Suppressor macrophage treated with lipopolysaccharide for 1 hour (primary cell): Measurements from ENCODE around the gene KRT77.
"Not testable (repeated sequence)": the region's sequence is repeated elsewhere in the genome, so short reads cannot be mapped to it uniquely, and the experiment has no call there.

ENCODE experiments used
- DNase-seq, 3 donors: peaks; one replicate each; pipeline ENCODE4 v3.0.0-alpha.2; 2020 to 2022

The KRT77 gene

DNA sequence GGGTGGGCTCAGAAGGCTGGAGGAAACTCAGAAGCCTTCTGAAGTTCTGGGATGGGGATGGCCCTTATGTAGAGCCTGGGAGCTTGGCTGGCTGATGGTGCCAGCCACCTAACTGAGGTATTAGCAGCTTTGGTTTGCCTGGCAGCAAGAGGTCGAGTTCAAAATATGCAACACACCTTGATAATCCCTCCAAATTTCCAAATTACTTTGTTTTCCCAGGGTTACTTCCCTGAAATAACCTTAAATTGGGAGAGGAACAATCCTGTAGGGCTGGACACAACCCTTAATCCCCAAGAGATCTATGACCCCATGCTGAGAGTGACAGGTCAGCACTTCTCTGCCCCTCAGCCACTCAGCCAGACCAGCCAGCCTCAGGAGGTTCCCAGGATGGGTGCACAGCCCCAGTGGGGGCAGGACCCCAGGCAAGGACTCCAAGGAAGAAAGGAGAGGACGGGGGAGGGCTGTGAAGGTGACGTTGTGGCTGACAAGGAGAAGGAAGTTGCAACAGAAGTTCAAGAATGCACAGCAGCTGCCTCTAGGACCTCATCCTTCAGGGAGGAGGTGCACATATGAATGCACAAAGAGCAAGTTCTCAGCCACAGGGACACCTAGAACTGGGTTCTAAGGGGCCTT, 18.6 kb upstream of the KRT77 start:
- no peak for DNase-seq

DNA sequence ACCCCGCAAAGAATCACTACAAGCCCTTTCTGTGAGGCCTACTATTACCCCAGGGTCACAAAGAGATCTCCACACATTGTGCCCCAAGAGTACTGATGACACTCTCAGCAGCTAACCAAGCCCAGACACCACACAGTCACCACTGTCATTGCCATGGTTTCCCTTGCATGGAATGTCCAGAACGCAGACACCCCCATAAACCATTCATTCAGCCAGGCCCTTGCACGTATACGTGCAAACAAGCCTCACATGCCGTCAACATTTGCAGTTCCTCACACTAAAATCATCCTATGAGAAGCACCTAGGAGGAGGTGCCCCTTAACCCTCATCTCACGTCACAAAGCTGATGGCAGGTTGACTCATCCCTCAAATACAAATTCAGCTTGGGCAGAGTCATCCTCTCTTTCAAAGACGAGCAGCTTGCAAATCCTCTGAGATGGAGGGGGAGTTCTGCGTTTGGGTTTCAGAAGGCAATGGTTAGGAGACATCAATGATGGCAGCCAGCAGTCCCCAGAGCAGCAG, 17.1 kb upstream of the KRT77 start:
- no peak for DNase-seq

DNA sequence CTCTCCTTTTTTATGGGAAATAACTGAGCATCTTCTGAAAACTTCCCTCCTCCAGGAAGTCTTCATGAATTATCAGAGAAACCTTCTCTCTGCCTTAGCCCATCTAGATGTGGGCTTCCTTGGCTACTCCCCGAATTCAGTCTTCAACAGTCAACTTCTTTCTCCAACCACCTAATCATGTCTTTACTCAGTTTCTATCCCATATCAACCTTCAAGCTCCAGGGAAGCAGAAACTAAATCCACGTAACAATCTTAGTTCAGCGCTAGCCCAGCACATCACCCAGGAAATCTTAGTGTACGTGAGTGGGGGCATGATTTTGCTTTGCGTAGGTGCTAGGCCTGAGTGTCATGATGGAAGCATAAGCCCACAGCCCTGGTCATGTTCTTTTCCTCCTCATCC, 12.7 kb upstream of the KRT77 start:
- DNase-seq: no peak

DNA sequence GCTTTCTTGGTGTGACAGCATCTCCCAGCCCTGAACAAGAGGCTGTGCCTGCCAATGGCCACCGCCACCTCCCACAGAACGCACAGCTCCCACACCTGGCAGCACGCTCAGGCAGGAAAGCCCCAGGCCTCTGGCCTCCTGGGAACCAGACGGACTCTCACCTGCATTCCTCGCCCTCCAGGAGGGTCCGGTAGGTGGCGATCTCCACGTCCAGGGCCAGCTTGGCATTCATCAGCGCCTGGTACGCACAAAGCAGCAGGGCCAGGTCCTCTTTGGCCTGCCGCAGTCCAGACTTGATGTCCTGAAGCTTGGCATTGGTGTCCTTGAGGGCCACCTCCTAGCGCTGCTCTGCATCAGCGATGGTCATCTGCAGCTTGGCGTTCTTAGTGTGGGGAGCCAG, 12.1 kb upstream of the KRT77 start:
- DNase-seq: no peak

DNA sequence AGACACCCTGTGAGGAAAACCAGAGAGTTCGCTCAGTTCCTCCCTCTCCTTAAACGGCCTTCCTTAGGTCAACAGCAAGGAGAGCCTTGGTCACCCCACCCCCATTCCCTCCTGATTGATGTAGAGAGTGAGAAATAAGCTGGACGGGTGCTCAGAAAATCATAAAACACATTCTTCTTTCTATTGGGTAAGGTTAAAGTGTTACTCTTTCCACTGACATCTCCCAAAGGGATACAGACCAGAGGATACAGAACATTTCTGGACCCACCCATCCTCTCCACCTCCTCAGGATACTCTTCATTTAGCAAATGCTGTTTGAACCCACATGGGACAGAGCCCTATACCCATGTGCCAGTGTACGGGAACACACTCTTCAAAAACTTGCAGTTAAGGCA, 11.6 kb upstream of the KRT77 start:
- no peak for DNase-seq

DNA sequence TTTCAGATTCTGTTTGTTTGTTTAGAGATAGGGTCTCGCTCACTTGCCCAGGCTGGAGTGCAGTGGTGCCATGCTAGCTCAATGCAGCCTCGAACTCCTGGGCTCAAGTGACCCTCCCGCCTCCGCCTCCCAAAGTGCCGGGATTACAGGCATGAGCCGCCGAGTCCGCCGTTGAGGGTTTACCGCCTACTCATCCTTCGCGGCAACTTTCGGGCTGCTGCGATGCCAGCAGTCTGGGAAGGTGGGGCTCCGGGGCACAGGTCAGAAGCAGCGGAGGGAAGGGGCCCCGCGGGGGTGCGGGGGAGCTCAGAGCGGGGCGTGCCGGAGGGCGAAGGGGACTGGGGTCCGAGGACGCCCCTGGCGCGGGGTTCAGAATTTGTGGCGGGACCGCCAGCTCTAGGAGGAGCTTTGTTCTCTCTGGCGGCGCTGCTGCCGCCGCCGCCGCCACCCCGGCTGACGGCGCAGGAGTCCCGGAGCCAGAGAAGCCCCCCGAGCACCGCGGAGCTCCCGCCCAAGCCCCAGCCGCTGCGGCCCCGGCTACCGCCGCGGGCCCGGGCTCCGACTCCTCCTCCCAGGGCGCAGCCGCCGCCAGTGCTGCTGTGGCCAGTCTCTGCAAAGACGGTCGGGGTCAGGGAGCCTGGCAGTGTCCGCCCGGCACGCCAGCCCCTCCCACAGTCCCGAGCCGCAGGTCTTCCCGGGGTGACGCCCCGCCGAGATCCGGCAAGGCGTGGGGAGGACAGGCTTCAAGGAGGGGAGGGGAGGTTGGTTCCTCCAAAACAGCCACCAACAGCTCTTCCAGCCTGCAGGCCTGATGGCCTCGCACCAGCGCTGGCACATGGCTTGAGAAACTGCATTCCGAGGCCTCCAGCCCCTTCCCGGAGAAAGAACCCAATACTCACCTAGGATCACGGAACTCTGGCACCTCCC, 10.9 kb upstream of the KRT77 start:
- DNase-seq: peak in 2 of 3 donors; percentile 14 to 20

DNA sequence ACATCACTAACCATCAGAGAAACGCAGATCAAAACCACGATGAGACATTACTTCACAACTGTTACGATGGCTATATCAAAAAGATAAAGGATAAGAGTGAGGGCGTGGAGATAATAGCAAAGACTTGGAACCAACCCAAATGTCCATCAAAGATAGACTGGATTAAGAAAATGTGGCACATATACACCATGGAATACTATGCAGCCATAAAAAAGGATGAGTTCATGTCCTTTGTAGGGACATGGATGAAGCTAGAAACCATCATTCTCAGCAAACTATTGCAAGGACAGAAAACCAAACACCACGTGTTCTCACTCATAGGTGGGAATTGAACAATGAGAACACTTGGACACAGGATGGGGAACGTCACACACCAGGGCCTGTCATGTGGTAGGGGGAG, 8.8 kb upstream of the KRT77 start:
- not testable (repeated sequence) for DNase-seq

DNA sequence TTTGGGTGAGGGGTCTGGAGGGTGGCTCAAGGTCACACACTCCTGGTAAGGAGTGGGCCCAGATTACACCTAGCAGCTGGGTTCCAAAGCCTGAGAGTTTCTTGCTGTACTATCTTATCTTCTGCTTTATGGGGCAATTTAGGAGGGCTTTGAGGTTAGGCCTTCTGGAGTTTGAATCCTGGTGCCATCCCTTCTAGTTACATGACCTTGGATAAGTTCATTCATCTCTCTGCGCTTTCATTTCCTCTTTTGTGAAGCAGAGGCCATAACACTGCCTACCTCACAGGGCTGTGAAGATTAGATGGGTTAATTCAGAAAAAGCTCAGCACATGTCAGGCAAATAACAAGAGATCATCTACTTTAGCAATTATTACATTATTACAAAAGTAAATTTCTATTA, 7.4 kb upstream of the KRT77 start:
- DNase-seq: peak; percentile 30 to 42 (median 41)

DNA sequence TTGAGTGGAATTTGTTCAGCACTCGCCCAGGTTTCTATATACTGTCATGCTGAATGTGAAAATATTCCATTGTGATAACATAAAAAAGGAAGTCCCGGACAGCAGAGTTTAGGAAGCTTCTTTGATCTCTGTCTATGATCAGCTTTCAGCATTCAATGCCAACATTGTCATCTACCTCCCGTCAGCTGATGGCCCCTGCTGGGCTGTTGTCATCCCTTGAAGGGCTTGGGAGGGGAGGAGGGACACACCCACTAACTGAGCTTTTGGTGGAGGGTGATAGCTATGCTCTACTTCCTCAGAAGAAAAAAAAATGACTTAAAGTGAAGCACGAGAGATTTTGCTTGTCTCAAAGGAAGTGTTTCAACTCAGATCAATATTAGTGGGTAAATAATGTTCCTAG, 4.7 kb upstream of the KRT77 start:
- no peak for DNase-seq

DNA sequence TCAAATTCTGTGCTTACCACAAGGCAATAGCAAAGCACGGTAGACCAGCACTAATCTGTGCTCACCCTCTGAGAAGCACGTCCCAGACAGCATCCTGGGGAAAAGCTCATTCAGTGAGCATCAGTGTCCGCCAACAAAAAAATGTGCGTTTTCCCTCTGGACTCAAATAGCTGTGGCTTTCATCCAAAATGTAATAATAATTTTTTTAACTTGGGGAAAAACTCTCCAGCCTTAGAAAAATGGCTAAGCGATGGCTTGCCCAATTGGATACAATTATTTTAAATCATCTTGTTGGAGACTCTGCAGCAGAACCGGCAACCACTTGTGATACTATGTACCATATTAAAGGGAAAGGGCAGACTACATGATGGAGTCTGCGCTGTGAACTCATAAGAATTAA, 1.1 kb upstream of the KRT77 start:
- DNase-seq: no peak

DNA sequence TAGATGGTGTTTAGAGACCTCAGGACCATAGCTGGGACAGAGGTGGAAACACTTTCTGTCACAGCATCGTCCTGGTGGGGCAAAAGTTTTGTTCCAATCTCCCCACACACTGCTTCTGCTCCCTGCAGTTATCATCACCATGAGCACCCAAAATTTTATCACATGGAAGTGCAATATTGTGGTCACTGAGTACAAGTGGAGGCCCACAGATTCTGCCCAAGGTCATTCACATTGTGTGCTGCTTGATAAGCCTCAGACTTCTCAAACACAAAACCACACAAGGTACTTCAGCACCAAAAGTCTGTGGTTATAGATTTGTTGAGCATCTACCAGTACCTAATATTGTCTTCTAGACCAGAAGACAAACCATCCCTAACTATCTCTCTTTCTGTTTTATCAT, 554 bp upstream of the KRT77 start:
- DNase-seq: no peak

DNA sequence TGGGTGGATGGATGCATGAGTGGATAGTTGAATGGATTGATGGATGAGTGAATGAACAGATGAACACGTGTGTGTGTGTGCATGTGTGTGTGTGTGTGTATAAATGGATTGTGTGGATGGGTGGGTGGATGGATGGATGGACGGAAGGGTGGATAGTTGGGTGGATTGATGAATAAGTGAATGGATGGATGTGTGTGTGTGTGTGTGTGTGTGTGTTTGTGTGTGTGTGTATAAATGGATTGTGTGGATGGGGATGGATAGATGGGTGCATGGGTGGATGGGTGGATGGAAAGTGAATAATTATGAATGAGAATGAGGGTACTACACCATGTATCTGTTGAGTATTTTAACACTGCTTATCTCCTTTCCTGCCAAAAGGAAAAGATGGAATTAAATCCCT, 986 bp downstream of the KRT77 start:
- no peak for DNase-seq

DNA sequence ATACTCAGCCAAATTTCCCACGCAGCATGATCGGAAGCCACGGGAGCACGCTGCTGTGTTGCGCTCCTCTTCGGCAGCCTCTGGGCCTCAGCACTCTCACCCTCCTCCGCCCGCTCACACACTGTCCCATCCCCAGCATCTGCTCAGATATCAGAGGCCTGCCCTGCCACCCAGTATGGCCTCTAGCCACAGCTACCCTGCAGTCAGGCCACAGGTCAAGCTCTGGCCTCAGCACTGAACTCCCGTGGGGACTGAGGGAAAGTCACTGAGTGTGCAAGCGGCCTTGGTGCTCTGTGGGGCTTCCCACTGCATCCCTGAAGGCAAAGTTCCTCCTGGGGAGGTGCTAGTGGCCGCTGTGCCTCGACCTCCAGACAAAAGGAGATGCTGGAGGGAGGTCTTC, 2.0 kb downstream of the KRT77 start:
- no peak for DNase-seq

DNA sequence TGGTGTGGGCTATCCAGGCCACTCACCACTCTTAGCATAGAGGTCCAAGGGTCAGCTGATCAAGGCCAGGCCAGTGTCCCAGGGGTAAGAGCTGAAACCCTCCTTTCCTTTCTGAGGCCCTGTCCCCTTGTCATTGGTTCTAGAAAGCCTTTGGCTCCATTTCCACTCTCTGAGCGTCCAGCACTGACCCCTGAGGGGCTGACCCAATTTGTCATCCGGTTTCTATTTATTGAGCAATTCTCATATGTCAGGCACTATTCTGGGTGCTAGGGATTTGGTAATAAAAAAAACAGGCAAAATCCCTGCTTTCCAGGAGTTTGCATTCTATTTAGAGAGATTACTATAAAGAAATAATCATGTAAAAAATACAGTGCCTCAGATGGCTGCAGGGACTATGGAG, 3.4 kb downstream of the KRT77 start:
- no peak for DNase-seq

DNA sequence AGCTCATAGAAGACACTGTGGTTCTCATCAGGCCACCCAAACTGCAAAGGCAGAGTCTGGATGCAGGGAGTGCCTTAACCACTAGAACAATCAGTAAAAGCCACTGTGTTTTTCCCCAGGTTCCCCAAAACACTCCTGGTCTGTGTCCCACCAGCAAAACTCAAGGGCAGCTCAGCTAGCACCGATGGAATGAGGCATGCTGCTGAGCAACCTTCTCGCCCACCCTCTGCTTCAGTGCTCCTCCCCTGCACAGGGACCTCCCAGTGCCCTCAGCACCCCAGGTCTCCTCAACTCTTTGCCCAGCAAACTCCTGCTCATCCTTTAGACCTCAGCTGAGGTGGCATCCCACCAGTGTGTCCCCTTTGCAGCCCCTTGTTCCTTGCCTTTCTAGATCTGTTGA, 4.0 kb downstream of the KRT77 start:
- DNase-seq: no peak

DNA sequence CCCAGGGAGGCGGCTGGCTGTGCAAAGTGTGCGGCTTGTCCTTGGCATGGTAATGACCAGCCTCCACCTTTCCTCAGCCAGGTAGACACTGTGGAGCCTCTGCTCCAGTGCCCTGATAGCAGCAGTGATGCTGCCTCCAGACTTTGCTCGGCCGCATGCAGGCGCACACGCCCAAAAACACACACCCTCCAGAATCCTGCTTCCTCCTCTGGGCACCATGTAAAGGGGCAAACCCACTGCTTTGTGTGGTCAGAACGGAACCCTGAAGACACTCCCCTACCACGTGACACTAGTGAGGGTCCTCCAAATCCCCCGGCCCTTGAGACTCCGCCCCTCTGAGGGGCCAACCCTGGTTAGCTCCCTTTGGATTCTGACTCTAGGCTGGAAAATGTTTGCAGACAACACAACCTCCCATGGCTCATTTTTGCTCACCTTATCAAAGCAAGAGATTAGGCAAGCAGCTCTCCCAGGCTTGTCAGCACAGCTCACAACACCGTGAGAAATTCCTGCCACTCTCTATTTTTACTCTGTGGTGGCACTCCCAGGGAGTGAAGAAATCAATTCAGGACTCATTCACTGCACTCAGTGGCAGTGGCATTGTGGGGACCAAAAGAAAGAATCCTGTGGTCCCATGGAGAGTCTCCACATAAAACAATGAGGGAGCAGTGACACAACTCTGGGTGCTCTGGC, 4.5 kb downstream of the KRT77 start:
- no peak for DNase-seq

DNA sequence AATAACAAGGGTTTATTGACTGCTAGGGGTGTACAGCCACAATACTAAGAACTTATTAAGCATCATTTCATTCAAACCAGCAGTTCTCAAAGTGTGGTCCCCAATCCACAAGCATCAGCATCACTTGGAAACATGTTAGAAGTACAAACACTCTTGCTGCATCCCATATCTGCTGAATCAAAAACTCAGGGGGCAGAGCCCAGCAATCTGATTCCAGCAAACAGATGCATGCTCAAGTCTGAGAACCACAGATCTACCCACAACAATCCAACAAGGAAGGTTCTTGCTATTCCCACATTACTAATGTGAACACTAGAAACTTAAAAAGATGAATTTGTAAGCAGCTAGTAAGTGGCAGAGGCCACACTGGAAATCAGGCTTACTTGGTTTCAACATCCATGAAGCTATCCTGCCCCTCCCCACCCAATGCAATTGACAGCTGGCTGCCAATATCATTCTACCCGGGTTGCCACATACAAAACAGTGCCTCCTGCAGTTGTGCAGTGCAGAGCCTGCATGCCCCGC, 6.2 kb downstream of the KRT77 start:
- DNase-seq: no peak

DNA sequence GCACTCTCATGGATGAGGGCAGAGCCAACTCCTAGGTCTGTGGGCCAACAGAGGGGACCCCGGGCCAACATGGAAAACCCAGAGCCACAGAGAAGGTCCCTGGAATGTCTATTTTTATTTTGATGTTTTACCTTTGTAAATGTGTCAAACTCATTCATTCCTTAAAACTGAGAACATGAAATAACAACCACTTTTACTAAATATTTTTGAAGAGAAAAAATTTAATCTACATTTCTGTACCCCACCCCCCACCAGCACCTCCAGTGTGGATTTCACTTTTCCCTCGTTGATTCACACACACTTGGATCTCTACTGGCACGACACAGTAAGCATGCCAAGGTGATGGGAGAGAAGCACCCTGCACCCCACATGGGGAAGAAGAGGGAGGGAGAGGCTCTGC, 6.7 kb downstream of the KRT77 start:
- no peak for DNase-seq

DNA sequence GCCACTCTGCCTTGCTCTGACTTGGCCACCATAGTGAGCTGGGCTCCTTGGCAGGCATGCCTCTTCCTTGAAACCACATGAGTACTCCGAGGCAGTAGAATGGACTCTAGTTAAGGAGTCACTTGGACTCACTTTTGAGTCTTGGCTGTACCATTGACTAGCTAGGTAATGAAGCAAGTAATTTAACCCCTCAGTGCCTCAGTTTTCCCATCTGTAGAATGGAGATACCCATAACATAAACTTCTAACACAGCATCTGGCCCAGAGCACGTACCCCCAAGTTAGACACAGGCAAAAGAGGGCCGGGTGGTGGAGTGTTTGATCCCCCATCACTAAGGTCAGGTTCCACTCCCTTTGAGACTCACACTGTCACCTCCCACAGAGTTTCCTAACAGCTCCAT, 8.3 kb downstream of the KRT77 start:
- no peak for DNase-seq

DNA sequence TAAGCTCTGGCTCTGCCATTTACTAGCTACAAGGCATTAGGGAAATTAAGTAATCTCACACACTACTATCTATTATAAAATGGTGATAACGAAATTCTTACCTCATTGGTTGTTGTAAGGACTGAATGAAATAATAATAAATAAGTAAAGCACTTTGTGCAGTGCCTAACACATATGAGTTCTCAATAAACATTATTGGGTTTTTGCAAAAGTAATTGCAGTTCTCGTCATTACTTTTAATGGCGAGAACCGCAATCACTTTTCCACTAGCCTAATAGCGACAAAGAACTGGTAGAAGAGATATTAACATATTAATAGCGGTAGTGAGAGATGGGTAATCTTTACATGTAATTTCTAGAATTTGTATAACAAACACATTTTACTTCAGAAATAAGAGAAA, 9.2 kb downstream of the KRT77 start:
- DNase-seq: no peak

DNA sequence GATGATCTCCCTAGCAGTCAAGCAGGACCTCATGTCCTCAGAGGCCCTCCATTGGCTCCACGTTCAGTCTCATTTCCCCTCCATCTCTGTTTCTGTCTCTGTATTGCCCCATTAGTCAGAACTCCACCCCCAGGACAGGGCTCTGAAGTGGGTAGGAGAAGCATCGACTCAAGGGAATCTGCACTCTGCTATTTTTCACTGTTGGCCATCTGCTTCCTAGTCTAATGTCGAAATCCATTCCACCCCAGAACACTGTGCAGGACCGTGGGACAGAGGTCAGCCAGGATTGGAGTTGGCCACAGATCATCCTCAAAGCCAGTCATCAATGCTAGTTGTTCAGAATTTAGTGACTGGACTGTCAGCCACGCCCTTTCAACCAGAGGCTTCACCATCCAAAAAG, 10.1 kb downstream of the KRT77 start:
- no peak for DNase-seq

DNA sequence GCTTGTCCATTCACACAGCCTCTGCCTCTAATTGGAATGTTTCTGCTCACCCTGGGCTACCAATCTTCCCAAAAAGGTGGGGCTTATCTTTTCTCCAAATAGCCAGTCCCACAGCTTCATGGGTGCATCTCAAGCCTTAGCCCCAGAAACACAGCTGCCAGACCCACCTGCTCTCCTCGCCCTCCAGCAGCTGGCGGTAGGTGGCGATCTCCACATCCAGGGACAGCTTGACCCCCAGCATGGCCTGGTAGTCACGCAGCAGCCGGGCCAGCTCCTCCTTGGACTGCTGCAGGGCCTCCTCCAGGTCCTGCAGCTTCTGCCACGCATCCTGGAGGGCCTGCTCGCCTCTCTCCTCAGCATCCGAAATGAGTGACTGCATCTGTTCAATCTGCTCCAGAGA, 11.1 kb downstream of the KRT77 start:
- DNase-seq: no peak

DNA sequence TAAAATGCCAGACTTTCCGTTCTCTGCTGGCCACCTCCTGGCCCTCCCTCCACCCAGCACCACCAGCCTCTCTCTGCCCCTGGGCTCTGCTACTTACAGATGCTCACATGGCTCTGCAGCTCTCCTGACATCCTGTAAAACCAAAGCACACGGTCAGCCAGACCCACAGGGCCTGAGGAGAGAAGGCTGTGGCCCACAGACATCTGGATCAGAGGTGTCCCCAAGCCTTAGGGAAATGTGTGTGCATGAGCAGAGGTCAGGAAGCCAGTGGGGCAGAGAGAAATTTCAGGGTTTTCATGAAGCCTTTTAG, 11.5 kb downstream of the KRT77 start:
- no peak for DNase-seq
